Measurements from ENCODE around the gene KBTBD4. TPM values are rescaled to one million over a fixed set of nuclear protein-coding genes. Genes with fewer than 3 reads are reported as not detected.

Gene KBTBD4
- total and polyA plus RNA-seq, 4 donors: 5.6 to 12.0 (median 8.6) TPM

DNA sequence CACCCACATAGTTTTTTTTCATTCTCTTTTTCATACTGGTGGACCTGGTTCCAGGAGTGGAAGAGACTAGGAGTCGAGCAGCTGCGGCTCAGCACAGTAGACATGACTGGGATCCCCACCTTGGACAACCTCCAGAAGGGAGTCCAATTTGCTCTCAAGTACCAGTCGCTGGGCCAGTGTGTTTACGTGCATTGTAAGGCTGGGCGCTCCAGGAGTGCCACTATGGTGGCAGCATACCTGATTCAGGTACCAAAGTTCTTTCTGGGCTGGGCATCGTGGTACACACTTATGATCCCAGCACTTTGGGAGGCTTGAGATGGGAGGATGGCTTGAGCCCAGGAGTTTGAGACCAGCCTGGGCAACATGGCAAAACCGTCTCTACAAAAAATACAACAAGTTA, 9.1 kb downstream of the KBTBD4 start:
- Histone ChIP-seq H3K9me3 (ENCODE audit: control insufficient read depth in 4 of 4, low read length in 3 of 4) (no peaks in the 10 kb centered on the region), H3K36me3 (ENCODE audit: control insufficient read depth in 4 of 4, insufficient read depth in 3 of 4, low read depth in 1 of 4, low read length in 3 of 4) (peaks cover 0 to 11% (median 4%) of the 10 kb centered on the region in 4 donors), H3K4me3 (ENCODE audit: low read depth in 1 of 3, low read length in 3 of 3) (no peak overlapping the region), H3K4me1 (ENCODE audit: control insufficient read depth in 4 of 4, insufficient read depth in 4 of 4, low read length in 3 of 4) (peaks cover 3 to 39% (median 29%) of the 10 kb centered on the region in 4 donors), H3K27me3 (ENCODE audit: control insufficient read depth in 4 of 4, insufficient read depth in 4 of 4, low read length in 3 of 4) (no peaks in the 10 kb centered on the region), H3K9ac (ENCODE audit: low read depth in 1 of 2, low read length in 2 of 2) (no peak overlapping the region), H3K27ac (ENCODE audit: low read depth in 1 of 2, low read length in 2 of 2) (no peak overlapping the region)
- TF ChIP-seq MAX (IDR thresholded peaks at IDR 0.05) (no peak), HNF4G (IDR thresholded peaks at IDR 0.05) (no peak), RXRA (IDR thresholded peaks at IDR 0.05) (no peak), FOXA1 (IDR thresholded peaks at IDR 0.05) (no peak), GABPA (IDR thresholded peaks at IDR 0.05 in 1 of 2, conservative IDR thresholded peaks at IDR 0.05 in 1 of 2) (no peak), JUND (IDR thresholded peaks at IDR 0.05) (no peak), REST (IDR thresholded peaks at IDR 0.05) (no peak), RAD21 (IDR thresholded peaks at IDR 0.05) (no peak), EGR1 (IDR thresholded peaks at IDR 0.05; ENCODE audit: low read depth in 2 of 2) (no peak)
- TF ChIP-seq, protein P1, sequence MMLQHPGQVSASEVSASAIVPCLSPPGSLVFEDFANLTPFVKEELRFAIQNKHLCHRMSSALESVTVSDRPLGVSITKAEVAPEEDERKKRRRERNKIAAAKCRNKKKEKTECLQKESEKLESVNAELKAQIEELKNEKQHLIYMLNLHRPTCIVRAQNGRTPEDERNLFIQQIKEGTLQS (IDR thresholded peaks at IDR 0.05): no peak
- over 99% methylated on average over 7 of the region's 7 CpGs for WGBS
- DNase-seq (ENCODE audit: low spot score): no peak

GRCh38 chr11:47566149-47566698, 12.5 kb downstream of the KBTBD4 start:
- H3K27me3 ChIP-seq (ENCODE audit: control insufficient read depth in 4 of 4, insufficient read depth in 4 of 4, low read length in 3 of 4): no peaks in the 10 kb centered on the region
- H3K4me3 ChIP-seq (ENCODE audit: low read depth in 1 of 3, low read length in 3 of 3): peak overlapping the region; percentile 75 to 92 (median 85)
- DNase-seq (ENCODE audit: low spot score): no peak
- peak overlapping the region; percentile 68 to 96 for H3K9ac ChIP-seq (ENCODE audit: low read depth in 1 of 2, low read length in 2 of 2)
- peaks cover 0 to 16% (median 5%) of the 10 kb centered on the region in 4 donors for H3K4me1 ChIP-seq (ENCODE audit: control insufficient read depth in 4 of 4, insufficient read depth in 4 of 4, low read length in 3 of 4)
- TF ChIP-seq REST (IDR thresholded peaks at IDR 0.05): no peak
- no peaks in the 10 kb centered on the region for H3K9me3 ChIP-seq (ENCODE audit: control insufficient read depth in 4 of 4, low read length in 3 of 4)
- 31% methylated on average over 17 of the region's 17 CpGs for WGBS
- H3K27ac ChIP-seq (ENCODE audit: low read depth in 1 of 2, low read length in 2 of 2): peak overlapping the region; percentile 66 to 73
- peaks cover 0 to 7% (median under 1%) of the 10 kb centered on the region in 4 donors for H3K36me3 ChIP-seq (ENCODE audit: control insufficient read depth in 4 of 4, insufficient read depth in 3 of 4, low read depth in 1 of 4, low read length in 3 of 4)

Data from liver (tissue), 9 donors.